GM18499 (cell line): ENCODE results near the gene SSTR1.

Source experiments
- ATAC-seq: cut with Tn5 transposase; IDR thresholded peaks from one replicate; pipeline ENCODE4 v1.9.1; 2021; ENCODE audit warnings: moderate number of reproducible peaks; ENCODE audit not compliant: insufficient read depth, unreplicated experiment

The SSTR1 gene

GRCh38 chr14:38225946-38226345 lies 18.2 kb downstream of the SSTR1 start:
- no peak for ATAC-seq

- ATAC-seq, result no peak
These were observed 18.7 kb downstream of the SSTR1 start for GRCh38 chr14:38226366-38226765.

- ATAC-seq, result no peak
These were observed 25.5 kb downstream of the SSTR1 start for GRCh38 chr14:38233218-38233617.

- no peak for ATAC-seq
These were observed 30.6 kb downstream of the SSTR1 start for GRCh38 chr14:38238332-38238731.

- ATAC-seq, result no peak
These were observed 31.2 kb downstream of the SSTR1 start for GRCh38 chr14:38238878-38239277.

- ATAC-seq, result no peak
These were observed 36.1 kb downstream of the SSTR1 start for GRCh38 chr14:38243696-38244240.

- no peak for ATAC-seq
These were observed 40.8 kb downstream of the SSTR1 start for GRCh38 chr14:38248321-38249028.

GRCh38 chr14:38250331-38250730 lies 42.6 kb downstream of the SSTR1 start:
- ATAC-seq, result no peak

- no peak for ATAC-seq
These were observed 44.5 kb downstream of the SSTR1 start for GRCh38 chr14:38252066-38252710.

GRCh38 chr14:38253676-38254075 lies 46.0 kb downstream of the SSTR1 start:
- ATAC-seq, result no peak

GRCh38 chr14:38254571-38255407 lies 47.1 kb downstream of the SSTR1 start:
- ATAC-seq, result no peak

- ATAC-seq, result no peak
These were observed 47.6 kb downstream of the SSTR1 start for GRCh38 chr14:38255408-38255672.

- ATAC-seq, result no peak
These were observed 48.2 kb downstream of the SSTR1 start, which contains the start of gene CLEC14A for GRCh38 chr14:38255673-38256532. TSS of gene CLEC14A (minus strand) at chr14:38256093. CDS start at chr14:38256022, 71 bp downstream.

- ATAC-seq, result no peak
These were observed 48.8 kb downstream of the SSTR1 start for GRCh38 chr14:38256533-38256840.

- no peak for ATAC-seq
These were observed 49.8 kb downstream of the SSTR1 start for GRCh38 chr14:38257507-38257906.

- no peak for ATAC-seq
These were observed 53.9 kb downstream of the SSTR1 start for GRCh38 chr14:38261620-38262019.
